HG02571 (cell line): Measurements from ENCODE around the gene GABBR2.

Experiments
- ATAC-seq: cut with Tn5 transposase; IDR thresholded peaks from one replicate; pipeline ENCODE4 v1.9.1; 2021; ENCODE audit warnings: mild to moderate bottlenecking, moderate library complexity; ENCODE audit not compliant: unreplicated experiment

Gene GABBR2

GRCh38 chr9:98721643-98722042 lies 12.9 kb upstream of the GABBR2 start:
- no peak for ATAC-seq

GRCh38 chr9:98720402-98720801 lies 11.7 kb upstream of the GABBR2 start:
- ATAC-seq = no peak

- no peak for ATAC-seq
Measured at GRCh38 chr9:98719055-98719454, 10.3 kb upstream of the GABBR2 start.

- ATAC-seq = no peak
Measured at GRCh38 chr9:98714833-98715232, 6.1 kb upstream of the GABBR2 start.

GRCh38 chr9:98712987-98713386 lies 4.3 kb upstream of the GABBR2 start:
- ATAC-seq = no peak

- ATAC-seq = no peak
Measured at GRCh38 chr9:98709968-98710965, 1.5 kb upstream of the GABBR2 start.

- ATAC-seq = no peak
Measured at GRCh38 chr9:98708103-98708932, 417 bp downstream of the GABBR2 start.

GRCh38 chr9:98707166-98708102 lies 1.3 kb downstream of the GABBR2 start:
- ATAC-seq = no peak

GRCh38 chr9:98706651-98707165 lies 2.0 kb downstream of the GABBR2 start:
- no peak for ATAC-seq

GRCh38 chr9:98702835-98703380 lies 5.8 kb downstream of the GABBR2 start:
- no peak for ATAC-seq

GRCh38 chr9:98702340-98702739 lies 6.4 kb downstream of the GABBR2 start:
- ATAC-seq = no peak

- no peak for ATAC-seq
Measured at GRCh38 chr9:98701576-98701975, 7.2 kb downstream of the GABBR2 start.

GRCh38 chr9:98700801-98701200 lies 7.9 kb downstream of the GABBR2 start:
- ATAC-seq = no peak

- ATAC-seq = no peak
Measured at GRCh38 chr9:98698856-98699255, 9.9 kb downstream of the GABBR2 start.

- ATAC-seq = no peak
Measured at GRCh38 chr9:98694943-98695342, 13.8 kb downstream of the GABBR2 start.

- ATAC-seq = no peak
Measured at GRCh38 chr9:98692392-98692791, 16.3 kb downstream of the GABBR2 start.

- no peak for ATAC-seq
Measured at GRCh38 chr9:98691890-98692289, 16.8 kb downstream of the GABBR2 start.

- no peak for ATAC-seq
Measured at GRCh38 chr9:98690686-98691085, 18.0 kb downstream of the GABBR2 start.

- ATAC-seq = no peak
Measured at GRCh38 chr9:98688710-98689495, 19.8 kb downstream of the GABBR2 start.
